Large intestine (tissue), 3 donors: Measurements from ENCODE around the gene SPG11. TPM values are rescaled to one million over a fixed set of nuclear protein-coding genes. Genes with fewer than 3 reads are reported as not detected.
"Not testable (repeated sequence)": the region's sequence is repeated elsewhere in the genome, so short reads cannot be mapped to it uniquely, and the experiment has no call there.

ENCODE experiments used
- DNase-seq, 2 donors: peaks; one replicate each; pipeline versions ENCODE4 v3.0.0 to v3.0.0-alpha.2; 2013
- H3K27ac ChIP-seq: one replicate; pipeline ENCODE4 v1.5.1; 2013; ENCODE audit warnings: low read length
- H3K27me3 ChIP-seq: 2 replicates; pipeline ENCODE4 v1.6.1; 2013; ENCODE audit warnings: low read length; ENCODE audit not compliant: control insufficient read depth, insufficient read depth
- H3K36me3 ChIP-seq: 2 replicates; pipeline ENCODE4 v1.6.1; 2013; ENCODE audit warnings: low read length; ENCODE audit not compliant: control insufficient read depth, insufficient read depth
- H3K4me1 ChIP-seq: one replicate; pipeline ENCODE4 v1.6.1; 2013; ENCODE audit warnings: low read length; ENCODE audit not compliant: control insufficient read depth, insufficient read depth
- H3K4me3 ChIP-seq: one replicate; pipeline ENCODE4 v1.5.1; 2013; ENCODE audit warnings: low read length
- H3K9me3 ChIP-seq: one replicate; pipeline ENCODE4 v1.6.1; 2013; ENCODE audit warnings: mild to moderate bottlenecking, low read depth, low read length, moderate library complexity; ENCODE audit not compliant: control insufficient read depth
- WGBS: methylation state at CpG from one replicate; pipeline ENCODE4 v1.1.5; 2013; ENCODE audit warnings: low lambda C conversion rate; ENCODE audit not compliant: insufficient coverage; 5-methylcytosine and 5-hydroxymethylcytosine counted together
- polyA plus RNA-seq: library from polyadenylated mRNA; unstranded; fragments of 120-200 nt; gene quantifications from one replicate; pipeline ENCODE4 v1.2.1, GENCODE V29; 2013

Gene SPG11
- polyA plus RNA-seq, 1 donor, result 61.1 TPM

- WGBS, result no CpG with 5 or more reads among the region's 8 CpGs
- H3K4me3 ChIP-seq, result no peak overlapping the region
- DNase-seq, result no peak
- peaks cover 84% of the 10 kb centered on the region for H3K36me3 ChIP-seq
- H3K27me3 ChIP-seq, result no peaks in the 10 kb centered on the region
- H3K4me1 ChIP-seq, result no peaks in the 10 kb centered on the region
- H3K27ac ChIP-seq, result no peak overlapping the region
- H3K9me3 ChIP-seq, result peaks cover 3% of the 10 kb centered on the region
Measured at GRCh38 chr15:44565387-44566154, 97.9 kb downstream of the SPG11 start.

- not testable (repeated sequence) for H3K4me3 ChIP-seq, H3K27me3 ChIP-seq, H3K9me3 ChIP-seq, DNase-seq, H3K4me1 ChIP-seq, H3K27ac ChIP-seq
- peaks cover 83% of the 10 kb centered on the region for H3K36me3 ChIP-seq
Measured at GRCh38 chr15:44560926-44561325, 102.5 kb downstream of the SPG11 start.

- Histone ChIP-seq H3K27ac (no peak overlapping the region), H3K36me3 (peaks cover 58% of the 10 kb centered on the region), H3K4me3 (no peak overlapping the region), H3K4me1 (no peaks in the 10 kb centered on the region), H3K27me3 (no peaks in the 10 kb centered on the region), H3K9me3 (no peaks in the 10 kb centered on the region)
- WGBS, result 93% methylated on average over 2 of the region's 4 CpGs
- no peak for DNase-seq
Measured at GRCh38 chr15:44554934-44555723, 108.3 kb downstream of the SPG11 start.

GRCh38 chr15:44550734-44551133 is 112.7 kb downstream of the SPG11 start:
- Histone ChIP-seq H3K4me1 (no peaks in the 10 kb centered on the region), H3K27me3 (no peaks in the 10 kb centered on the region), H3K36me3 (peaks cover 26% of the 10 kb centered on the region), H3K9me3 (no peaks in the 10 kb centered on the region), H3K27ac (no peak overlapping the region), H3K4me3 (no peak overlapping the region)
- DNase-seq, result no peak
- WGBS, result 85% methylated on average over 2 of the region's 4 CpGs

GRCh38 chr15:44550256-44550655 is 113.2 kb downstream of the SPG11 start:
- no peak for DNase-seq
- Histone ChIP-seq H3K9me3 (no peaks in the 10 kb centered on the region), H3K27ac (no peak overlapping the region), H3K36me3 (peaks cover 22% of the 10 kb centered on the region), H3K4me3 (no peak overlapping the region), H3K4me1 (no peaks in the 10 kb centered on the region), H3K27me3 (no peaks in the 10 kb centered on the region)
- WGBS, result 81% methylated on average over 3 of the region's 3 CpGs

- not testable (repeated sequence) for H3K27ac ChIP-seq, H3K4me3 ChIP-seq, H3K4me1 ChIP-seq, H3K27me3 ChIP-seq, DNase-seq, H3K9me3 ChIP-seq
- 80% methylated on average over 2 of the region's 9 CpGs for WGBS
- peaks cover 17% of the 10 kb centered on the region for H3K36me3 ChIP-seq
Measured at GRCh38 chr15:44549152-44549551, 114.3 kb downstream of the SPG11 start.

GRCh38 chr15:44545913-44546802 is 117.3 kb downstream of the SPG11 start:
- Histone ChIP-seq H3K4me3 (no peak overlapping the region), H3K4me1 (no peaks in the 10 kb centered on the region), H3K27ac (no peak overlapping the region), H3K27me3 (no peaks in the 10 kb centered on the region), H3K36me3 (peaks cover 6% of the 10 kb centered on the region), H3K9me3 (no peaks in the 10 kb centered on the region)
- DNase-seq, result no peak
- WGBS, result 83% methylated on average over 3 of the region's 5 CpGs

GRCh38 chr15:44544745-44545144 is 118.7 kb downstream of the SPG11 start:
- not testable (repeated sequence) for H3K27ac ChIP-seq, DNase-seq, H3K4me3 ChIP-seq, H3K4me1 ChIP-seq, H3K9me3 ChIP-seq, H3K36me3 ChIP-seq, H3K27me3 ChIP-seq
- WGBS, result no CpG with 5 or more reads among the region's 5 CpGs

- Histone ChIP-seq H3K27ac (no peak overlapping the region), H3K36me3 (peaks cover 6% of the 10 kb centered on the region), H3K27me3 (no peaks in the 10 kb centered on the region), H3K4me1 (peaks cover 6% of the 10 kb centered on the region), H3K9me3 (no peaks in the 10 kb centered on the region), H3K4me3 (no peak overlapping the region)
- no peak for DNase-seq
Measured at GRCh38 chr15:44542596-44542995, 120.9 kb downstream of the SPG11 start.

GRCh38 chr15:44541282-44541958 is 122.0 kb downstream of the SPG11 start:
- Histone ChIP-seq H3K4me1 (peaks cover 6% of the 10 kb centered on the region), H3K4me3 (no peak overlapping the region), H3K9me3 (no peaks in the 10 kb centered on the region), H3K36me3 (peaks cover 6% of the 10 kb centered on the region), H3K27me3 (no peaks in the 10 kb centered on the region), H3K27ac (no peak overlapping the region)
- WGBS, result 100% methylated on average over 1 of the region's 4 CpGs
- no peak for DNase-seq
